Loucy (cell line): ENCODE results near the gene EHF.

Source experiments
- EZH2phosphoT487 ChIP-seq: fragments of 200-600 bp; IDR thresholded peaks from 2 replicates; pipeline ENCODE4 v1.6.1; 2018; ENCODE audit warnings: antibody characterized with exemption, mild to moderate bottlenecking, moderate library complexity, borderline replicate concordance
- TF ChIP-seq, protein P1 (sequence below): fragments of 200-600 bp; sonication (generic); conservative IDR thresholded peaks from 2 replicates; pipeline ENCODE4 v1.5.1; 2014; ENCODE audit warnings: mild to moderate bottlenecking, antibody characterized with exemption, low read length

DNA sequence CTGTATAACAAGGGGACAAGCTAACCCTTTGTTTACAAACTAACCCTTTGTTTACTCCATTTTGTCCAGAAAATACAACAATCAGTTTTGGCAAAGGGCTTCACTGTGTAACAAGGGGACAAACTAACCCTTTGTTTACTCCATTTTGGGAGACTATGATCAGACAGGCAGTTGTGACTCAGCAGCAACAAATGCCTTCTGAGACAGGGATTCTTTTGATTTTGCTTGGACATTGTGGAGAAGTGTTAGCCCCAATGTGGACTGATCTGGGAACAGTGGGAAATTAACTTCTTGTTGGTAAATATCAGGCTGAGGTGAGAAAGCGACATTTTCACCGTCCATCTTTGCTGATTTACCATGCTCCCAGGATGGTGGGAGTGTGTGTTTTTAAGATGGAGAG lies 983 bp downstream of the EHF start:
- TF ChIP-seq, protein P1, sequence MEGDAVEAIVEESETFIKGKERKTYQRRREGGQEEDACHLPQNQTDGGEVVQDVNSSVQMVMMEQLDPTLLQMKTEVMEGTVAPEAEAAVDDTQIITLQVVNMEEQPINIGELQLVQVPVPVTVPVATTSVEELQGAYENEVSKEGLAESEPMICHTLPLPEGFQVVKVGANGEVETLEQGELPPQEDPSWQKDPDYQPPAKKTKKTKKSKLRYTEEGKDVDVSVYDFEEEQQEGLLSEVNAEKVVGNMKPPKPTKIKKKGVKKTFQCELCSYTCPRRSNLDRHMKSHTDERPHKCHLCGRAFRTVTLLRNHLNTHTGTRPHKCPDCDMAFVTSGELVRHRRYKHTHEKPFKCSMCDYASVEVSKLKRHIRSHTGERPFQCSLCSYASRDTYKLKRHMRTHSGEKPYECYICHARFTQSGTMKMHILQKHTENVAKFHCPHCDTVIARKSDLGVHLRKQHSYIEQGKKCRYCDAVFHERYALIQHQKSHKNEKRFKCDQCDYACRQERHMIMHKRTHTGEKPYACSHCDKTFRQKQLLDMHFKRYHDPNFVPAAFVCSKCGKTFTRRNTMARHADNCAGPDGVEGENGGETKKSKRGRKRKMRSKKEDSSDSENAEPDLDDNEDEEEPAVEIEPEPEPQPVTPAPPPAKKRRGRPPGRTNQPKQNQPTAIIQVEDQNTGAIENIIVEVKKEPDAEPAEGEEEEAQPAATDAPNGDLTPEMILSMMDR: no peak
- TF ChIP-seq EZH2phosphoT487: no peak
